HG02884 (cell line): ENCODE results near the gene POLR2A.
"Not testable (repeated sequence)": the region's sequence is repeated elsewhere in the genome, so short reads cannot be mapped to it uniquely, and the experiment has no call there.

Source experiments
- ATAC-seq: cut with Tn5 transposase; IDR thresholded peaks from one replicate; pipeline ENCODE4 v1.9.1; 2021; ENCODE audit warnings: mild to moderate bottlenecking, moderate library complexity; ENCODE audit not compliant: unreplicated experiment

POLR2A gene

GRCh38 chr17:7460850-7461660 is 23.1 kb upstream of the POLR2A start:
- ATAC-seq, result no peak

- no peak for ATAC-seq
Measured at GRCh38 chr17:7462474-7463371, 21.4 kb upstream of the POLR2A start.

GRCh38 chr17:7463372-7463846 is 20.8 kb upstream of the POLR2A start:
- ATAC-seq, result no peak

GRCh38 chr17:7464081-7464480 is 20.1 kb upstream of the POLR2A start:
- no peak for ATAC-seq

GRCh38 chr17:7465597-7466275 is 18.4 kb upstream of the POLR2A start:
- no peak for ATAC-seq

GRCh38 chr17:7466318-7466638 is 17.9 kb upstream of the POLR2A start:
- no peak for ATAC-seq

GRCh38 chr17:7466639-7467341 is 17.4 kb upstream of the POLR2A start:
- ATAC-seq, result no peak

- ATAC-seq, result no peak
Measured at GRCh38 chr17:7467498-7467897, 16.7 kb upstream of the POLR2A start.

- ATAC-seq, result no peak
Measured at GRCh38 chr17:7468290-7468689, 15.9 kb upstream of the POLR2A start.

GRCh38 chr17:7468804-7469389 is 15.3 kb upstream of the POLR2A start:
- ATAC-seq, result no peak

- not testable (repeated sequence) for ATAC-seq
Measured at GRCh38 chr17:7469843-7470242, 14.3 kb upstream of the POLR2A start.

- not testable (repeated sequence) for ATAC-seq
Measured at GRCh38 chr17:7470457-7470973, 13.7 kb upstream of the POLR2A start.

- no peak for ATAC-seq
Measured at GRCh38 chr17:7471729-7472128, 12.4 kb upstream of the POLR2A start.

GRCh38 chr17:7474767-7475166 is 9.4 kb upstream of the POLR2A start:
- not testable (repeated sequence) for ATAC-seq

- no peak for ATAC-seq
Measured at GRCh38 chr17:7475764-7476422, 8.3 kb upstream of the POLR2A start.

GRCh38 chr17:7476494-7476893 is 7.7 kb upstream of the POLR2A start:
- no peak for ATAC-seq

- no peak for ATAC-seq
Measured at GRCh38 chr17:7476951-7477350, 7.2 kb upstream of the POLR2A start.

- ATAC-seq, result no peak
Measured at GRCh38 chr17:7477392-7478275, 6.5 kb upstream of the POLR2A start.
